Chondrocyte (in vitro differentiated cells): ENCODE data around the gene PKP2. TPM values are rescaled to one million over a fixed set of nuclear protein-coding genes. Genes with fewer than 3 reads are reported as not detected.

Experiments
- DNase-seq: peaks from one replicate; pipeline ENCODE4 v3.0.0; 2021; ENCODE audit warnings: mixed read lengths, low spot score
- H3K27ac Mint-ChIP-seq: one replicate; pipeline ENCODE4 v1.8.0; 2021; ENCODE audit warnings: mild to moderate bottlenecking, moderate library complexity, mixed read lengths; ENCODE audit not compliant: unreplicated experiment
- H3K27me3 Mint-ChIP-seq: 2 replicates; pipeline ENCODE4 v1.8.0; 2021; ENCODE audit warnings: low read depth, mixed read lengths
- H3K36me3 Mint-ChIP-seq: 2 replicates; pipeline ENCODE4 v1.8.0; 2021; ENCODE audit warnings: low read depth, mixed read lengths
- H3K4me1 Mint-ChIP-seq: 2 replicates; pipeline ENCODE4 v1.8.0; 2021; ENCODE audit warnings: low read depth, mild to moderate bottlenecking, mixed read lengths
- H3K4me3 Mint-ChIP-seq: one replicate; pipeline ENCODE4 v1.8.0; 2021; ENCODE audit warnings: mild to moderate bottlenecking, moderate library complexity, mixed read lengths; ENCODE audit not compliant: unreplicated experiment
- H3K9me3 Mint-ChIP-seq: 2 replicates; pipeline ENCODE4 v1.8.0; 2021; ENCODE audit warnings: low read depth, mixed read lengths
- CTCF ChIP-seq: fragments of 200-600 bp; sonication (generic); IDR thresholded peaks from 2 replicates; pipeline ENCODE4 v1.5.0; 2021; ENCODE audit warnings: antibody characterized with exemption, mild to moderate bottlenecking, moderate library complexity
- total RNA-seq: library from RNA; stranded (reverse); gene quantifications from 3 replicates; pipeline ENCODE4 v1.2.1, GENCODE V29; 2021

The PKP2 gene
- total RNA-seq, 1 donor from 2014 or later: 5.8 TPM

GRCh38 chr12:32757157-32757556 is 139.4 kb downstream of the PKP2 start:
- Mint-ChIP-seq H3K27ac (no peak overlapping the region), H3K4me3 (no peak overlapping the region), H3K27me3 (peaks cover 13% of the 10 kb centered on the region), H3K4me1 (peaks cover 26% of the 10 kb centered on the region), H3K9me3 (no peaks in the 10 kb centered on the region), H3K36me3 (peaks cover 6% of the 10 kb centered on the region)
- TF ChIP-seq CTCF: no peak
- no peak for DNase-seq

- H3K9me3 Mint-ChIP-seq: no peaks in the 10 kb centered on the region
- TF ChIP-seq CTCF: no peak
- H3K36me3 Mint-ChIP-seq: peaks cover 6% of the 10 kb centered on the region
- peaks cover 11% of the 10 kb centered on the region for H3K27me3 Mint-ChIP-seq
- peak overlapping the region; percentile 86 for H3K27ac Mint-ChIP-seq
- peak overlapping the region; percentile 89 for H3K4me3 Mint-ChIP-seq
- no peak for DNase-seq
- peaks cover 26% of the 10 kb centered on the region for H3K4me1 Mint-ChIP-seq
These were observed 140.0 kb downstream of the PKP2 start for GRCh38 chr12:32756476-32757066.

- H3K27me3 Mint-ChIP-seq: peaks cover 4% of the 10 kb centered on the region
- no peaks in the 10 kb centered on the region for H3K9me3 Mint-ChIP-seq
- DNase-seq: peak; percentile 98
- H3K4me1 Mint-ChIP-seq: peaks cover 26% of the 10 kb centered on the region
- TF ChIP-seq CTCF: peak; percentile 99
- H3K4me3 Mint-ChIP-seq: peak within 1 kb of the TSS; percentile 89
- peak within 1 kb of the TSS; percentile 86 for H3K27ac Mint-ChIP-seq
- peaks cover 6% of the 10 kb centered on the region for H3K36me3 Mint-ChIP-seq
These were observed 140.7 kb downstream of the PKP2 start, which contains the start of gene YARS2 for GRCh38 chr12:32755654-32756475. YARS2 (minus strand) TSS chr12:32755897; CDS start chr12:32755874, 23 bp downstream.

GRCh38 chr12:32755051-32755653 is 141.4 kb downstream of the PKP2 start:
- Mint-ChIP-seq H3K9me3 (no peaks in the 10 kb centered on the region), H3K4me3 (peak overlapping the region; percentile 89), H3K4me1 (peaks cover 26% of the 10 kb centered on the region), H3K27ac (peak overlapping the region; percentile 86), H3K27me3 (peaks cover 3% of the 10 kb centered on the region), H3K36me3 (peaks cover 10% of the 10 kb centered on the region)
- peak; percentile 86 for TF ChIP-seq CTCF
- DNase-seq: no peak

- peak overlapping the region; percentile 89 for H3K4me3 Mint-ChIP-seq
- H3K27ac Mint-ChIP-seq: peak overlapping the region; percentile 86
- no peak for TF ChIP-seq CTCF
- H3K27me3 Mint-ChIP-seq: no peaks in the 10 kb centered on the region
- no peak for DNase-seq
- H3K36me3 Mint-ChIP-seq: peaks cover 13% of the 10 kb centered on the region
- no peaks in the 10 kb centered on the region for H3K9me3 Mint-ChIP-seq
- H3K4me1 Mint-ChIP-seq: peaks cover 26% of the 10 kb centered on the region
These were observed 142.5 kb downstream of the PKP2 start for GRCh38 chr12:32754111-32754510.
